C4-2B (cell line): Measurements from ENCODE around the gene COL4A5.

ENCODE experiments used
- ZFX ChIP-seq: fragments of 450-650 bp; IDR thresholded peaks from 2 replicates; pipeline ENCODE4 v1.6.1; 2017
- TF ChIP-seq, protein P1 (sequence below): fragments of 450-650 bp; conservative IDR thresholded peaks from 2 replicates; pipeline ENCODE4 v1.5.1; 2017; ENCODE audit warnings: mild to moderate bottlenecking

DNA sequence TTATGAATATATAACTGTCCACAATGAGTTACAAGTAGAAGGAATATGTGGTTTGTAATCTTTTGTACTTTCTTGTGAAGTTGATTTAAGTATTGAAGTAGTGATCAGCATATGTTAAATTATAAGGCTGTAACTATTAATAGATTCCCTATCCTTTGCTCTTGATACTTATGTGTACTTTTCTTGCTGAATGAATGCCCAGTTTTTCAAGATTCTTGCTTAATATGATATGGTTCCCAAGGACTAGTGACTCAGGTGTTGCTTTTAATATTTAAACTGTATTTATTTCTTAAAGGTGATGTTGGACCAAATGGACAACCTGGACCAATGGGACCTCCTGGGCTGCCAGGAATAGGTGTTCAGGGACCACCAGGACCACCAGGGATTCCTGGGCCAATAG is 175.0 kb downstream of the COL4A5 start:
- TF ChIP-seq, protein P1, sequence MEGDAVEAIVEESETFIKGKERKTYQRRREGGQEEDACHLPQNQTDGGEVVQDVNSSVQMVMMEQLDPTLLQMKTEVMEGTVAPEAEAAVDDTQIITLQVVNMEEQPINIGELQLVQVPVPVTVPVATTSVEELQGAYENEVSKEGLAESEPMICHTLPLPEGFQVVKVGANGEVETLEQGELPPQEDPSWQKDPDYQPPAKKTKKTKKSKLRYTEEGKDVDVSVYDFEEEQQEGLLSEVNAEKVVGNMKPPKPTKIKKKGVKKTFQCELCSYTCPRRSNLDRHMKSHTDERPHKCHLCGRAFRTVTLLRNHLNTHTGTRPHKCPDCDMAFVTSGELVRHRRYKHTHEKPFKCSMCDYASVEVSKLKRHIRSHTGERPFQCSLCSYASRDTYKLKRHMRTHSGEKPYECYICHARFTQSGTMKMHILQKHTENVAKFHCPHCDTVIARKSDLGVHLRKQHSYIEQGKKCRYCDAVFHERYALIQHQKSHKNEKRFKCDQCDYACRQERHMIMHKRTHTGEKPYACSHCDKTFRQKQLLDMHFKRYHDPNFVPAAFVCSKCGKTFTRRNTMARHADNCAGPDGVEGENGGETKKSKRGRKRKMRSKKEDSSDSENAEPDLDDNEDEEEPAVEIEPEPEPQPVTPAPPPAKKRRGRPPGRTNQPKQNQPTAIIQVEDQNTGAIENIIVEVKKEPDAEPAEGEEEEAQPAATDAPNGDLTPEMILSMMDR = no peak
- no peak for TF ChIP-seq ZFX
